VCaP (cell line): ENCODE measurements around the gene COPS7B.

Experiments used
- H3K27ac ChIP-seq: fragments of 450-650 bp; 2 replicates; pipeline ENCODE4 v1.5.1; 2017
- TF ChIP-seq, protein P1 (sequence below): fragments of 450-650 bp; conservative IDR thresholded peaks from 2 replicates; pipeline ENCODE4 v1.5.1; 2017; ENCODE audit warnings: mild to moderate bottlenecking, moderate library complexity

The COPS7B gene

DNA sequence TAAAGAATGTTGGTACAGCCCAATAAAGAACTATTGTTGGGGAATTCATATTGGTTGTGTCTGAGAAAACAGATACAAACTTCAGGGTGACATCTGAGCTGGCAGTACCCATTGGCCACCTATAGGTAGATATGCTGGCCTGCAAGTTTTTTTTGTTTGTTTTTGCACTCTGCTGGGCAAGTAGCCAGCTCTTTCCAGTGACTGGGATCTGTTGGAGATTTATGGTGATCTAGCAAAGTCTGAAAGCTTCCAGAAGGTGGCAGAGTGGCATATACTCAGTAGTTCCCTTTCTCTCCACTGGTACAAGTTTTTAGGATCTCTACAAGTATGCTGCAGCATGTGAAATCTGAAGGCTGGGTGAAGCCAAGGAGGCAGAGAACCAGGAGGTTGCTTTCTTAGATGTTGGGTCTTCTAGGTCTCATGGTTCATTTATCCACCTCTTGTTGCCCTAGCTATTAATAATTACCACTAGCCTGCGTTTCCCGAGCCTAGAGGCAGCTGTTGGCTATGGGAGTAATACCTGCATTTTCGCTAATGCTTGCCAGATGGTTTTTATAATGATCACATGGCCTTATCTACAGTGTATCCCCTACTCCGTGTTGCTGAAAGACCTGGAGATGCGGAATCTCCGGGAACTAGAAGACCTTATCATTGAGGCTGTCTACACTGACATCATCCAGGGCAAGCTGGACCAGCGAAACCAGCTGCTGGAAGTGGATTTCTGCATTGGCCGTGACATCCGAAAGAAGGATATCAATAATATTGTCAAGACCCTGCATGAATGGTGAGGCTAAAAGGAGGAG is 9.5 kb downstream of the COPS7B start:
- TF ChIP-seq, protein P1, sequence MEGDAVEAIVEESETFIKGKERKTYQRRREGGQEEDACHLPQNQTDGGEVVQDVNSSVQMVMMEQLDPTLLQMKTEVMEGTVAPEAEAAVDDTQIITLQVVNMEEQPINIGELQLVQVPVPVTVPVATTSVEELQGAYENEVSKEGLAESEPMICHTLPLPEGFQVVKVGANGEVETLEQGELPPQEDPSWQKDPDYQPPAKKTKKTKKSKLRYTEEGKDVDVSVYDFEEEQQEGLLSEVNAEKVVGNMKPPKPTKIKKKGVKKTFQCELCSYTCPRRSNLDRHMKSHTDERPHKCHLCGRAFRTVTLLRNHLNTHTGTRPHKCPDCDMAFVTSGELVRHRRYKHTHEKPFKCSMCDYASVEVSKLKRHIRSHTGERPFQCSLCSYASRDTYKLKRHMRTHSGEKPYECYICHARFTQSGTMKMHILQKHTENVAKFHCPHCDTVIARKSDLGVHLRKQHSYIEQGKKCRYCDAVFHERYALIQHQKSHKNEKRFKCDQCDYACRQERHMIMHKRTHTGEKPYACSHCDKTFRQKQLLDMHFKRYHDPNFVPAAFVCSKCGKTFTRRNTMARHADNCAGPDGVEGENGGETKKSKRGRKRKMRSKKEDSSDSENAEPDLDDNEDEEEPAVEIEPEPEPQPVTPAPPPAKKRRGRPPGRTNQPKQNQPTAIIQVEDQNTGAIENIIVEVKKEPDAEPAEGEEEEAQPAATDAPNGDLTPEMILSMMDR, result peak; percentile 79

DNA sequence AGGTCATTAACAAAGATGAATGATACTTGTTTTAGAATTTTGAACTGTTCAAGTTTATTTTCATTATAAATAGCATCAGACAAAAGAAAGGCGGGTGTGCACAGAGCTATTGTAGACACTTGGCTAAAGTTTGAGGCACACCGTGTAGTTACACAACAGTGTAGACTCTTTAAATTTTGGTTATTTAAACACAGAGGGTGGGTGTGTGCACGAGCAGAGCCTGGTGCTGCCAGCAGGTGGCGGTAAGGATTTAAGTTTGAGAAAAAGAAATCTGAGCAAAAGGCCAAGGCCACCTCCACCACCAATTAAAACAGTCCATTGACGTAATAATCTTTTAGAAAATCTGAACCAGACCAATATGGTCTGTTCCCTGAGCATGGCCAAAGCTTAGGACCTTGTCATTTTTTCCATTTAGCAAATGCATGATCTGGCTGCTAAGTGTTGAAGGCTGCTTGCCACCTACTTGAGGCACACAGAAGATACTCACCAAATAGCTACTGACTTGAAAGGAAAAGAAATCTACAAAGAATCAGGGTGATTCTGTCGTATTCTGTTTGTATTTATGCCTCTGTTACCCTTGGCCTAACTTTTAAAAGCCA is 14.3 kb downstream of the COPS7B start:
- TF ChIP-seq, protein P1, result peak; percentile 67

More for the DNA sequence above, 9.5 kb downstream of the COPS7B start:
- H3K27ac ChIP-seq, result peak overlapping the region; percentile 35; the same call in 1 of the 2 replicates

DNA sequence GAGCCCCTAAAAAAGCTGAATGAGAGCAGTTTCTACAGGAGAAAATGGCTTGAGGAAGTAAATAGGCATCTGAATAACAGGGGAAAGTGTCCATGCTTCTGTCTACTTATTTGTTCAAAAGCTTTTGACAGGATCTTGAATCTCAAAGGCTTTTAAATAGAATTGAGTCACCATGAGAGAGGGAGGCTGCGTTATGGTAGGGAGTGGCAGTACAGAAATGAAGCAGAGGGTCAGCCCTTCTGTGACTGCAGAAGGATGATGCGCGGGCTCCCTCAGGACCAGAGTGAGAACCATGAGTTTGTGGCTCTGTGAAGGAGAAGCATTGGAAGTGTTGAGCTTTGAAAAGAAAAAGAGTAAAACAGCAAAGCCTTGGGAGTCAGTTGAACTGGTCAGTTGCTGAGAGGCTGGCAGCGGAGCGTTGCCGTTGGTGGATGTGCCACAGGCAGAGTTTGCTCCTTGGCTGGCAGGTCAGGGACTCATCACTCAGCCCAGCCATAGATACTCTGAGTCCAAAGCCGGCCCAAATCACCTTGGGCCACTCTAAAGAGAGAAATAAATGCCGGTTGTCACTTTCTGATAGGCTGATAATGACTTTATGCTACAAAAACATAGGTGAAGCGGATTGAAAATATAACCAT is 17.4 kb downstream of the COPS7B start:
- H3K27ac ChIP-seq, result no peak overlapping the region
- TF ChIP-seq, protein P1, result no peak

More for the DNA sequence above, 14.3 kb downstream of the COPS7B start:
- no peak overlapping the region for H3K27ac ChIP-seq

DNA sequence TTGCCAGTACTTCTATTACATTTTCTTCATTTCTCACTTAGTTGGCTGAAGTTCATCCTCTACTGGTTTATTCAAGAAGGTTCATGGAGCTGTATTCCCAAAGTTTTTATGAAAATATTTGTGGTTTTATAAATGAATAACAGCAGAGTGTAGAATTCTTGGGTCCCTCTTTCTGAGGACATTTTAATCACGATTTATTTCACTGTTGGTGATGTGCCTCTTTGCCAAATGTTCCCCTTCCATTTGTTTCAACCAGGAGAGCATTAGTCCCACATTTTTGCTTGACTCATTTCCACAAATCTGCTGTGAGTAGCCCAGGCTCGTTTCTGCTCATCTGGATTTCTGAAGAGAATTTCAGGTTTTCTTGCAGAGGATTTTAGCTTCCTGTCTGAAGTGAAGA is 20.8 kb downstream of the COPS7B start:
- TF ChIP-seq, protein P1, result no peak
- no peak overlapping the region for H3K27ac ChIP-seq

DNA sequence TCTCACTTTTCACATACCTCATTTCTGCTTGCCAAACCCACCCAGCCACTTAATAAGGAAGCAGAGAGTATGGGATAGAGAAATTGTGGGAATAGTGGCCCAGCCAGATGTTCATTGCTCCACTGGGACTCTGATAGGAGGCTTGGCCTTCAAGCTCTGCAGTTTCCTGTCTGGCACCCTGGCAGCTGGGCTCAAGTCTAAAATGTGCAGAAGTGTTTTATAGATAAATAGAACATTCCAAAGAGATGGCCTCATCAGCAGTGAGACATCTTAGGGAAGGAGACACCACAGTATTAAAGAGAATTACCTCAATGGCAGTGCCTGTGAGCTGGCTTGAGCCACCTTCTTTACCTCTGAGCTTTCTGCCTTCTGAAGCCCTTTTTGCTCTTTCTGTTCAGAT is 24.7 kb downstream of the COPS7B start:
- TF ChIP-seq, protein P1, result no peak
- H3K27ac ChIP-seq, result no peak overlapping the region

DNA sequence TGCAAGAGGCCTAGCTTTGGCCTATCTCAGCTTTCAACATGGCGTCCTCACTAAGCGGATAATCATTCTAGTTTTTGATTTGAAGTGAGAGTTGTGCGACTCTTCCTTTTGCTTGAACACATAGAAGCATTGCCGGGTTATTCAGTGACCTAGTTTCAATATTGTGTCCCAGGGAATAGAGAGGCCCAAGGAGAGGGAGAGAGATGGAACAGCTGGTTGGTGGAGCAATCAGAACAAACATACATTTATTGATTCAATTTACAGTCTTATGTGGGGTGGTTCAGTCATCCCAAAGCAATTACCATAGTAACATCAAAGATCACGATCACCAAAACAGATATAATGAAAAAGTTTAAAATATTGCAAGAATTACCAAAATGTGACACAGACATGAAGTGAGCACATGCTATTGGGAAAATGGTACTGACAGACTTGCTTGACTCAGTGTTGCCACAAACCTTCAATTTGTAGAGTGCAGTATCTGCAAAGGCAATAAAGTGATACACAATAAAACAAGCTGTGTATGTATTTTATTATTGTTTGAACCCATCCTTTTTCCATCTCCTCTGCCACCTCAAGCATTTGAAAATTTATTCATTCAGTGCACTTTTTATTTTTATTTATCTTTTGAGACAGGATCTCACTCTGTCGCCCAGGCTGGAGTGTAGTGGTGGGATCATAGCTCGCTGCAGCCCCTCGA is 30.2 kb downstream of the COPS7B start:
- no peak overlapping the region for H3K27ac ChIP-seq
- TF ChIP-seq, protein P1, result no peak
